ENCODE results near the gene SFMBT2. TPM values are rescaled to one million over a fixed set of nuclear protein-coding genes. Genes with fewer than 3 reads are reported as not detected.

SFMBT2 gene
- total RNA-seq, 1 experiment from 2014 or later, result 0.02 TPM

GRCh38 chr10:7362471-7362870 lies 48.4 kb downstream of the SFMBT2 start:
- no peaks in the 10 kb centered on the region for H3K4me1 ChIP-seq (ENCODE audit: control insufficient read depth in 1 of 2, insufficient read depth in 2 of 2, low read length in 2 of 2)
- H3K27ac ChIP-seq (ENCODE audit: low read depth, low read length), result no peak overlapping the region
- H3K79me2 ChIP-seq (ENCODE audit: insufficient read depth, low read length), result no peaks in the 10 kb centered on the region
- no peaks in the 10 kb centered on the region for H3K36me3 ChIP-seq (ENCODE audit: control insufficient read depth in 1 of 2, insufficient read depth in 2 of 2, low read length in 2 of 2)
- H3K9me2 ChIP-seq (ENCODE audit: insufficient read depth), result no peaks in the 10 kb centered on the region
- DNase-seq (ENCODE audit: low read depth, low spot score), result no peak
- H3K4me2 ChIP-seq (ENCODE audit: low read length), result no peak overlapping the region
- intact Hi-C loops (cut with micrococcal nuclease), result no loop called here
- TF ChIP-seq ZFX (IDR thresholded peaks at IDR 0.05) (no peak), MAX (IDR thresholded peaks at IDR 0.05) (no peak), FOSL1 (IDR thresholded peaks at IDR 0.05; ENCODE audit: low read depth) (no peak), REST (IDR thresholded peaks at IDR 0.05; ENCODE audit: low read depth) (no peak), RAD21 (IDR thresholded peaks at IDR 0.05; ENCODE audit: low read depth) (no peak), ZNF274 (IDR thresholded peaks at IDR 0.05; ENCODE audit: low read depth, low read length) (no peak), POLR2A (IDR thresholded peaks at IDR 0.05; ENCODE audit: borderline replicate concordance, extremely low read depth, insufficient read depth, insufficient read length) (no peak), YY1 (IDR thresholded peaks at IDR 0.05; ENCODE audit: extremely low read depth, insufficient replicate concordance, low read depth, low read length) (no peak), ELF1 (IDR thresholded peaks at IDR 0.05; ENCODE audit: borderline replicate concordance, low read depth) (no peak), EZH2phosphoT487 (IDR thresholded peaks at IDR 0.05; ENCODE audit: borderline replicate concordance) (no peak), SIN3A (IDR thresholded peaks at IDR 0.05; ENCODE audit: low read depth) (no peak), EZH2 (IDR thresholded peaks at IDR 0.05) (no peak), TCF7L2 (IDR thresholded peaks at IDR 0.05; ENCODE audit: borderline replicate concordance, extremely low read depth, insufficient read depth, insufficient read length) (no peak), CEBPB (IDR thresholded peaks at IDR 0.05; ENCODE audit: low read depth) (no peak)
- TF ChIP-seq, protein P1, sequence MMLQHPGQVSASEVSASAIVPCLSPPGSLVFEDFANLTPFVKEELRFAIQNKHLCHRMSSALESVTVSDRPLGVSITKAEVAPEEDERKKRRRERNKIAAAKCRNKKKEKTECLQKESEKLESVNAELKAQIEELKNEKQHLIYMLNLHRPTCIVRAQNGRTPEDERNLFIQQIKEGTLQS (IDR thresholded peaks at IDR 0.05), result no peak
- TF ChIP-seq, protein P2, sequence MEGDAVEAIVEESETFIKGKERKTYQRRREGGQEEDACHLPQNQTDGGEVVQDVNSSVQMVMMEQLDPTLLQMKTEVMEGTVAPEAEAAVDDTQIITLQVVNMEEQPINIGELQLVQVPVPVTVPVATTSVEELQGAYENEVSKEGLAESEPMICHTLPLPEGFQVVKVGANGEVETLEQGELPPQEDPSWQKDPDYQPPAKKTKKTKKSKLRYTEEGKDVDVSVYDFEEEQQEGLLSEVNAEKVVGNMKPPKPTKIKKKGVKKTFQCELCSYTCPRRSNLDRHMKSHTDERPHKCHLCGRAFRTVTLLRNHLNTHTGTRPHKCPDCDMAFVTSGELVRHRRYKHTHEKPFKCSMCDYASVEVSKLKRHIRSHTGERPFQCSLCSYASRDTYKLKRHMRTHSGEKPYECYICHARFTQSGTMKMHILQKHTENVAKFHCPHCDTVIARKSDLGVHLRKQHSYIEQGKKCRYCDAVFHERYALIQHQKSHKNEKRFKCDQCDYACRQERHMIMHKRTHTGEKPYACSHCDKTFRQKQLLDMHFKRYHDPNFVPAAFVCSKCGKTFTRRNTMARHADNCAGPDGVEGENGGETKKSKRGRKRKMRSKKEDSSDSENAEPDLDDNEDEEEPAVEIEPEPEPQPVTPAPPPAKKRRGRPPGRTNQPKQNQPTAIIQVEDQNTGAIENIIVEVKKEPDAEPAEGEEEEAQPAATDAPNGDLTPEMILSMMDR (IDR thresholded peaks at IDR 0.05 in 2 of 3, conservative IDR thresholded peaks at IDR 0.05 in 1 of 3; ENCODE audit: borderline replicate concordance in 1 of 3, insufficient read depth in 1 of 3, low read depth in 2 of 3, low read length in 2 of 3), result no peak
- BruUV-seq (replicated peaks), result no TSS peak
- no peak for ATAC-seq
- no peaks in the 10 kb centered on the region for H3K27me3 ChIP-seq (ENCODE audit: insufficient read depth, low read length)
- no peaks in the 10 kb centered on the region for H4K20me1 ChIP-seq (ENCODE audit: insufficient read depth)
- H3K9ac ChIP-seq (ENCODE audit: low read length), result no peak overlapping the region
- H3K9me3 ChIP-seq (ENCODE audit: control insufficient read depth in 1 of 2, insufficient read depth in 1 of 2, low read depth in 1 of 2, low read length in 2 of 2), result no peaks in the 10 kb centered on the region; a peak in 1 of 4 replicates
- CTCF ChIA-PET, result no interaction called here
- no peak overlapping the region for H3K4me3 ChIP-seq (replicated peaks in 1 of 2; ENCODE audit: low read depth in 1 of 2, low read length in 2 of 2)
- POLR2A ChIA-PET, result no interaction called here
- RAD21 ChIA-PET (ENCODE audit: low non-redundant PET in 1 of 2, low total read pairs in 2 of 2, uncharacterized antibody in 2 of 2, unreplicated experiment in 2 of 2), result no interaction called here
- H2AFZ ChIP-seq (ENCODE audit: low read depth, low read length, poor library complexity, severe bottlenecking), result no peak overlapping the region

Data from HCT116 (cell line).